Measurements from ENCODE around the gene NINJ1.

Gene NINJ1

DNA sequence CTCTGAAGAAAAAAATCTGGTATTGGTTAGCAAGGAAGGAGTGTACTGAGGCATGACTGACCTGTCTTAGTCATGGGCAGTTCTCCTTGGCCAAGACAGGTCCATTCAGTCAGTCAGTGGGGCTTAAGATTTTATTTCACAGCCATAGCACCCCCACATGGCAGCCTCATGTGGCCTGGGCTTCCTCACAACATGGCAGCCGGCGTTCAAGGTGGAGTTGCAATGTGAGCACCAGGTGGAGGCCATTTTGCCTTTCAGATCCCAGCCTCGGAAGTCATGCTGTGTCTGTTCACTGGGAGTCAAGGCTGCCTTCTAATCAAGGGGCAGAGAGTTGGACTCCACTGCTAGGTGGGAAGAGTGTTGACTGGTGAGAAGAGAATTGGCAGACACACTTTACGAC lies 48.4 kb downstream of the NINJ1 start:
- DNase-seq, result peak; percentile 22

DNA sequence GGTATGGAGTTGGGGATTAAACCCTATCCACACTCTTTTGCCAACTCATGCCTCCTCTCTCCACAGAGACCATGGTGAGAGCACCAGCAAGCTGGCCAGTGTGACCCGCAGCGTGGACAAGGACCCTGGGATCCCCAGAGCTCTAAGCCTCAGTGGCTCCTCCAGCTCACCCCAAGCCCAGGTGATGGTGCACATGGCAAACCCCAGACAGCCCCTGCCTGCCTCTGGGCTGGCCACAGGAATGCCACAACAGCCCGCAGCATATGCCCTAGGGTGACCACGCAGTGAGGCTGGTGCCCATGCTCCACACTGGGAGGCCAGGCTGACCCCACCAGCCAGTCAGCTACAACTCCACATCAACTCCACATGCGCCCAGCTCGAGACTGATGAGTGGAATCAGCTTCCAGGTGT lies 49.6 kb downstream of the NINJ1 start:
- DNase-seq, result no peak

DNA sequence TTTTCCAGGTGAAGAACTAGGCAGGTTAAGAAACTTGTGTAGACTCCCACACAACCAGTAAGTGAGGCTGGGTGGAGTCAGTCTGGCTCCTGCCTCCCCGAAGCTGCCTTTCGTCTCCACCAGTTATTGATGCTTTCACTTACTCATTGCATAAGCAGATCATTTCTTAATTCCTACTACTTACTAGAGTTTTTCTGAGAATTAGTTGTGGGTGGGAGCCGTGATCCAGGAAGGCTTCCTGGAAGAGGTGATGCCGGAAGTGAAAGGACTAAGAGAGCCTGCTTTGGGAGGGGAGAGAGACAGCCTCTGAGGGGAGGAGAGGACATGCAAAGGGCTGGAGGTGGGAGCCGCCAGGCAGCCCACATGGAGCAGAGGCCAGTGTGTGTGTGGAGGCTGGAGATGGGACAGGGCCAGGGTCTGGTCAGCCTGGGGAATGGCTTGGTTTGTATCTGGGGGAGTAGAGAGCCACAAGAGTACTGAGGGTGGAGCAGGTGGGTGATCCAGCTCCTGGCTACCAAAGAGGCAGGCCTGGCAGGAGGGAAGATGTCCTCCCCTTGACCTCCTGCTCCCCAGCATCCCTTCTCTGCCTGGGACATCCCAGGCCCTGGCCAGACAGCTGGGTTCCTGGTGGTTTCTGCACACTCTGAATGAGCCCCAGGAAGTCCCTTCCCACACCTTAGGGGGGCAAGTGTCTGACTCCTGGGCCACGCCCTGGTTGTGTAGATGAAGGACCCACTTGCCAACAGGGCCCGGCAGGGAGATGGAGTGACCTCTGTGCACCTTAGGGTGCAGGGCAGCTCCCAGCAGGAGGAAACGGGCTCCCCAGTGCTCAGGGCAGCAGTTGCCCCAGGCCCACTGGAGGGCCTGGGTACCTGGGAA lies 50.2 kb downstream of the NINJ1 start:
- DNase-seq, result peak; percentile 61

DNA sequence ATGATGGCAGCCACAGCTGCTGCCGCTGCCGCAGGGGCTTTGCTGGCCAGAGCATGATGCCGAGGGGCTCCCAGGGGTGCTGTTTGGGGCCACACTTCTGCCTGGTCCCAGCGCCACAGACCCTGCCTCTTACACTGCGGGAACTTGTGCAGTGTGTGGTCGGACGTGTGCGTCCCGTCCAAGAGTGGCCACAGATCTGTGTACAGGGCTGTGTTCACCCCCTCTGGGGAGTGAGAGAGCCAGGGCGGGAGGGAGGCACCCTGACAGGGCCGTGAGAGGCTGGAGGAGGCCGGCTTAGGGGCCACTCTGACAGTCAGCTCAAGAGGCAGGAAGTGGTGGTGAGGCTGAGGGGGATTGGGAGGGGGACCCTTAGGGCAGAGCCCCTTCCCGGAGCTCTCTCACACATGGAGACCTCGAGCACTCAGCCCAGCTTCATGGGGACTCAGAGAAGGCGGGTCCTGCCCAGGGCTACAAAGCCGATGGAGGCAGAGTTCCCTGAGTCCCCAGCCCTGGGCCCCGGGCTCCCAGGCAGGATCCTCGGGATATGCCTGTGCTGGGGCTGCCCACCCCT lies 51.1 kb downstream of the NINJ1 start:
- DNase-seq, result peak; percentile 41

DNA sequence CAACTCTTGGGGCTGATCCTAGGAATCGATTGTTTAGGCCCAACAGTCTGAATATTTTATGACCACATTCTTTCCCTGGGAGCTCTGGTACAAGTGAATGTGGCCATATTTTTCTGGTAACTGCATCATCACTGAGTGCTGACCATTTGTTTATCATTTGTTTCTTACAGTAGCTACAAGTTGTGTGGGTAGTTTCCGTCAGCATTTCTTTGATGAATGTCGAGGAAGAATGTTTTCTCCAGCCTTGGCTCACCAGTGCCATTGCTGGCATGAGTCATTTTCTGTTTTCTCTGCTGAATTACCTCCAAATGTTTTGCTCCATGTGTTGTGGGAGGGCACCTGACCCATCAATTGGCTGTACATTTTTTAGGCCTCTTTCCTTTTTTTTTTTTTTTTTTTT lies 52.1 kb downstream of the NINJ1 start:
- DNase-seq, result peak; percentile 13

DNA sequence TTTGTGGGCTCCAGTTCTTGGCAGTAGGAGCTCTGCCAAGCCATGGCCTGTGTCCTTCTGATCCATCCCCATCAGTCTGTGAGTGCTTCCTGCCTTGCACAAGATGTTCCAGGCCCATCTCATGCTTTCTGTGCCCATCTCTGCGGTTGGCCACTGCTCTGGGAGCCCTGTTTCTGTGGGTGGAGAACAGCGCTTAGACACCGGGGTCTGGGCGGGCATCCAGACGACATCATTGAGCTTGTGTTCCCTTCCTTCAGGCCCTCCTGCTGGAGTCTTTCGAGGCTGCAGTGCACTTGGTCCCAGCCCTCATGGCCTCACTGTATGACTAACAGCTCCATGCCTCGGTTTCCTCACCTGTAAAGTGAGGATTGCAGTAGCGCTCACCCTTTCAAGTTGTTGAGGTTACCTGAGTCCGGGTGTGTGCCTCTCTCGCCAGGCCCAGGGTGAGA lies 52.9 kb downstream of the NINJ1 start:
- peak; percentile 18 for DNase-seq

DNA sequence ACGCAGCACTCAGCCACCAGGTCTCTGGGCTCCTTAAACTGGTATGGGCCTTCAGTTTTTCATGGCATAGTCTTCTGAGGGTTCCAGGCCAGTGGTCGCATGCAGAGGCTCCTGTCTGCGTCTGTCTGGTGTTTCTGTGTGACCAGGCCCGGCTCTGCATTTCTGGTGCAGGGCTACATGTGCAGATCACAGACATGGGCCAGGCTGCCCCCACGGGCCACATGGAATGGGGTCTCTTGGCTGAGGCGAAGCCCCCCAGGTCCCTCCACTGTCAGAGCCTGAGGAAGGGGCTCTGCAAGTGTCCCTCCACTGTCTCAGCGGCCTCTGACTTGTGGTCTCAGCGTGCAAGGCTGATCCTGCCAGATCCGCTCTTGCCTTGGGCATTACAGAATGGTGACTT lies 53.6 kb downstream of the NINJ1 start:
- DNase-seq, result peak; percentile 17

DNA sequence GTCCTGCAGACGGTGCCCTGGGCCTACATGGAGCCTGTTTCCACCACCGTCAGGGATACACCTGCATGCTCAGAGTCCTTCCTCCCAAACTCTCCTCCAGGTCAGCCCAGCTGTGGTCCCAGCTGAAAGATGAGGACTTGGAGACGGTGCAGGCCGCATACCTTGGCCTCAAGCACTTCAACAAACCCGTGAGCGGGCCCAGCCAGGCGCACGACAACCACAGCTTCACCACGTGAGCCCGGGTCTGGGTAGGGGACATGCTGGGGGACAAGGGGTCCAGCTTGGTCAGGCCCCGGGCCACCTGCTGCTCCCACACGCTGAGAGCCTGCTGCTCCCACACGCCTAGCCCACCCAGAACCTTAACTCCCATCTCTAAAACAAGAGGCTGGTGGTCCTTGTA lies 54.7 kb downstream of the NINJ1 start:
- no peak for DNase-seq

DNA sequence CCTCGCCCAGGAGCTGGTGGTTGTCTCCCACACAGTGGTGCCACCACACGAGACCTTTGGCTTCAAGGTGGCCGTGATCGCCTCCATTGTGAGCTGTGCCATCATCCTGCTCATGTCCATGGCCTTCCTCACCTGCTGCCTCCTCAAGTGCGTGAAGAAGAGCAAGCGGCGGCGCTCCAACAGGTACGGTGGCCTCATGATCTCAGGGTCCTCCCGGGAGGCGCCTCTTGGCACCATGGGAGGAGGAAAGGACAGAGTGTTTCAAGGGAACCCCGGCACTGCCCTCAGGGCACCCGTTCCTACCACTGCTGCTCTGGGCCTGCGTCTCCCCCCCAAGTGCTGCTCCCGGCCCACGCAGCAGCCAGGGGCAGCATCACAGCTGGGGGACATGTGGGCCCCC lies 56.2 kb downstream of the NINJ1 start:
- no peak for DNase-seq

DNA sequence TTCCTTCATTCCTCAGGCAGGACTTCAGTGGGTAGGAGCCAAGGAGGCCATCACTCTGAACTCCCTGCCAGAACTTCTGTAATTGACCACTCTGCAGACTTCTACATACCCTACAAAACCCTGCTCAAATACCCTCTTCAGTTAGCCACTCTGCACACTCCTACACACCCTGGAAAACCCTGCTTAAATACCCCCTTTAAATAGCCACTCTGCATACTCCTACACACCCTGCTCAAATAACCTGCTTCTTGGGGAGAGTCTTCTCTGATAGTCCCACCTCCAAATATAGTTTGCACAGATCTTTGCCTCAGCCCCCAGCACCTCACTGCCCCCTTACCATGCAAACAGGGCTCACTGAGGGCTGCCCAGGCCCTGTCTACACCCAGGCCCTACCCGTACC lies 56.7 kb downstream of the NINJ1 start:
- DNase-seq, result no peak

DNA sequence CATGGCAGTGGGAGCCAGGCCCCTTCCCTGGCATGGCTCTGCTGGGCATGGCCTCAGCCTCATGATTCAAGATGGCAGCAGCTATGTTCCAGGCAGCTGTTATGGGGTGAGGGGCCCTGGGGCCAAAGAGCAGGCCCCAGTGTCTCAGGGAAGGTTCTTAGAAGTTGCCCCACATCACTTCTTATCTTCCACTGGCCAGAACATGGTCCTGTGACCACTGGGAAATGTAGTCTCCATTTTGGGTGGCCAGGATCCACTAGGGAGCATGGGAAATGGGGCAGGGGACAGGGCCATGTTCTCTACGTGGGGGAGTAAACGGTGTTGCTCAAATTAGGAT lies 57.3 kb downstream of the NINJ1 start:
- no peak for DNase-seq

DNA sequence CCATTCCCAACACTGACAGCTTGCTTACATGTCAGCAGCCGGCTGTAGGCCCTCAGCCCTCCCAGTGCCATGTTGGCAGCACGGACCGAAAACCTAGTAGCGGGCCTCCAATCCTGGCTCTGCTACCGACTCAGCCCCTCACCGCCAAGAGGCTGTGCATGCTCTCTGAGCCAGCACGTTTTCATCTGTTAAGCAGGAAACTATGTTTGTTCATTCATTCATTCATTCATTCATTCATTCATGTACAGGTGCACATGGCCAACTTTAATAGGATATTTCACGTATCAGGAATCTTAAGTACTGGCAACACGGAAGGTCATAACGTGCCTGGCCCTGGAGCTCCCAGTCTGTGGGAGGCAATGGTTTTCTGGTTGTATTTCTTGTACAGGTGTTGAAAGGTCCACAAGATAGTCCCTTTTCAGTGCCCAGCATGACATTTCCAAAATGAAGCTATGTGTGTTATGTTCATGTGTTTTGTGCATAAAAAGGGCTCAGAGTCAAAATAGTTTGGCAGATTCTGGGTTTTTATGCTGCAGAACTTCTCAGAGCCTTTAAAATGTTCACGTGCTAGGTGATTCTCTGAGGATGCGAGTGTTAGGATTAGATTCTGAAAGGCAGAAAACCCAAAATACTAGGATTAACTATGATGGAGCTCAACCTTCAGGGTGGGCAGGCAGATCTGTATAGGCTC lies 57.8 kb downstream of the NINJ1 start:
- DNase-seq, result no peak

DNA sequence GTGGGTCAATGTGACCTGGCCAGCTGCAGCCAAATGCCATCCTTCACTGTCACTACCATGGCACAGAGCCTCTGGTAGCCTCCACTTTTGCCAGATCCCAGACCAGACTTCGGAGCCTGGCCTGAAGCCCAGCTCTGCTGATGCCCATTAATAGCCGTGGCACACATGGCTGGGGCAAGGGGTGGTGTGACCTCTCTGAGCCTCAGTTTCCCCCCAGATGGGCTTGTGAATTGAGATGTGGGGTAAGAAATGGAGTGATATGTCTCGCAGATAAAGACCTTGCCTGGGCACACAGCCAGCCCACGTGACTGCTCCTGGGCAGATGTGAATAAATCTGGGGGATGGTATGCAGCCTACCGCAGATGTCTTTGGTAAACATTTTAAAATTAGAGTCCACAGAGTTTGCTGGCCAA lies 61.7 kb downstream of the NINJ1 start:
- no peak for DNase-seq
